GM23338 (cell line): ENCODE results near the gene WFS1. TPM values are rescaled to one million over a fixed set of nuclear protein-coding genes. Genes with fewer than 3 reads are reported as not detected.

ENCODE experiments used
- ATAC-seq: fragments of 200-7000 bp; cut with Tn5 transposase; 3 replicates; pipeline ENCODE4 v1.9.1; 2020
- DNase-seq: peaks from one replicate; pipeline ENCODE4 v3.0.0-alpha.2; 2015; ENCODE audit warnings: low spot score
- H2AFZ ChIP-seq: fragments of 200-600 bp; sonication (generic); 2 replicates; pipeline ENCODE4 v1.8.0; 2016; ENCODE audit warnings: antibody characterized with exemption, mild to moderate bottlenecking, moderate library complexity
- H3F3A ChIP-seq: fragments of 200-600 bp; sonication (generic); replicated peaks from 2 replicates; pipeline ENCODE4 v1.8.0; 2017; ENCODE audit warnings: antibody characterized with exemption, mixed run types, low read depth
- H3K27ac ChIP-seq: fragments of 200-600 bp; sonication (generic); 2 replicates; pipeline ENCODE4 v1.6.1; 2016; ENCODE audit warnings: low read depth
- H3K27me3 ChIP-seq: fragments of 200-600 bp; sonication (generic); 2 replicates; pipeline ENCODE4 v1.8.0; 2016; ENCODE audit warnings: mild to moderate bottlenecking, mixed run types, moderate library complexity; ENCODE audit not compliant: insufficient read depth
- H3K36me3 ChIP-seq: fragments of 200-600 bp; sonication (generic); 2 replicates; pipeline ENCODE4 v1.8.0; 2016; ENCODE audit warnings: mild to moderate bottlenecking; ENCODE audit not compliant: insufficient read depth
- H3K4me1 ChIP-seq: fragments of 200-600 bp; sonication (generic); 2 replicates; pipeline ENCODE4 v1.8.0; 2016; ENCODE audit warnings: mild to moderate bottlenecking, moderate library complexity; ENCODE audit not compliant: insufficient read depth
- H3K4me2 ChIP-seq: fragments of 200-600 bp; sonication (generic); 2 replicates; pipeline ENCODE4 v1.7.1; 2017; ENCODE audit warnings: mixed run types
- H3K4me3 ChIP-seq: fragments of 200-600 bp; sonication (generic); 2 replicates; pipeline ENCODE4 v1.6.1; 2016; ENCODE audit warnings: mixed run types
- H3K79me2 ChIP-seq: fragments of 200-600 bp; sonication (generic); replicated peaks from 2 replicates; pipeline ENCODE4 v1.8.0; 2017; ENCODE audit warnings: mild to moderate bottlenecking; ENCODE audit not compliant: insufficient read depth
- H3K9me2 ChIP-seq: fragments of 200-600 bp; sonication (generic); 2 replicates; pipeline ENCODE4 v1.8.0; 2017; ENCODE audit not compliant: insufficient read depth
- H4K20me1 ChIP-seq: fragments of 200-600 bp; sonication (generic); replicated peaks from 2 replicates; pipeline ENCODE4 v1.8.0; 2017; ENCODE audit warnings: mild to moderate bottlenecking; ENCODE audit not compliant: insufficient read depth
- H3K27ac Mint-ChIP-seq: 2 replicates; pipeline ENCODE4 v1.8.0; 2020; ENCODE audit warnings: inconsistent platforms, mild to moderate bottlenecking, moderate library complexity, mixed read lengths
- H3K27me3 Mint-ChIP-seq: 3 replicates; pipeline ENCODE4 v1.8.0; 2022; ENCODE audit warnings: low read depth, mild to moderate bottlenecking, moderate library complexity, mixed read lengths, inconsistent platforms; ENCODE audit not compliant: insufficient read depth, poor library complexity
- H3K36me3 Mint-ChIP-seq: 3 replicates; pipeline ENCODE4 v1.8.0; 2021; ENCODE audit warnings: low read depth, mild to moderate bottlenecking, inconsistent platforms, moderate library complexity, mixed read lengths
- H3K4me1 Mint-ChIP-seq: 3 replicates; pipeline ENCODE4 v1.8.0; 2020; ENCODE audit warnings: mild to moderate bottlenecking, inconsistent platforms, mixed read lengths
- H3K4me3 Mint-ChIP-seq: 3 replicates; pipeline ENCODE4 v1.8.0; 2021; ENCODE audit warnings: moderate library complexity, mild to moderate bottlenecking, inconsistent platforms, mixed read lengths
- H3K9me3 Mint-ChIP-seq: 3 replicates; pipeline ENCODE4 v1.8.0; 2020; ENCODE audit warnings: moderate library complexity, mild to moderate bottlenecking, inconsistent platforms, mixed read lengths
- CREB1 ChIP-seq: fragments of 250-450 bp; sonication (Bioruptor Pico); IDR thresholded peaks from 2 replicates; pipeline ENCODE4 v1.5.0; 2020; ENCODE audit warnings: low read depth, mild to moderate bottlenecking, moderate library complexity
- EZH2phosphoT487 ChIP-seq: fragments of 200-600 bp; sonication (generic); IDR thresholded peaks from one replicate; pipeline ENCODE4 v1.8.1; 2018; ENCODE audit warnings: antibody characterized with exemption; ENCODE audit not compliant: unreplicated experiment
- JUNB ChIP-seq: IDR thresholded peaks from one replicate; pipeline ENCODE4 v1.6.1; 2016; ENCODE audit warnings: antibody characterized with exemption; ENCODE audit not compliant: unreplicated experiment
- ZNF114 ChIP-seq: fragments of 250-450 bp; sonication (Bioruptor Pico); IDR thresholded peaks from 2 replicates; pipeline ENCODE4 v1.5.0; 2020; ENCODE audit warnings: mild to moderate bottlenecking, moderate library complexity
- ZNF331 ChIP-seq: fragments of 250-450 bp; sonication (Bioruptor Pico); IDR thresholded peaks from 2 replicates; pipeline ENCODE4 v1.5.0; 2020; ENCODE audit warnings: low read depth, mild to moderate bottlenecking, moderate library complexity
- polyA plus RNA-seq: library from polyadenylated mRNA; unstranded; fragments of >200 nt; fragmentation: Nextera tagmentation; extraction: Ambion mirVana; gene quantifications from 2 replicates; pipeline ENCODE4 v1.2.1, GENCODE V29; 2016
- total RNA-seq: library from RNA; depleted of rRNA; stranded (reverse); fragments of >200 nt; shearing (Covaris generic); gene quantifications from 2 replicates; pipeline ENCODE4 v1.2.3, GENCODE V29; 2014
- TF ChIP-seq, protein P1 (sequence below): fragments of 250-450 bp; sonication (Bioruptor Pico); IDR thresholded peaks from 2 replicates; pipeline ENCODE4 v1.5.0; 2020; ENCODE audit warnings: mild to moderate bottlenecking, moderate library complexity

Gene WFS1
- total and polyA plus RNA-seq, 2 experiments from 2014 or later: 24.7 to 45.4 TPM

DNA sequence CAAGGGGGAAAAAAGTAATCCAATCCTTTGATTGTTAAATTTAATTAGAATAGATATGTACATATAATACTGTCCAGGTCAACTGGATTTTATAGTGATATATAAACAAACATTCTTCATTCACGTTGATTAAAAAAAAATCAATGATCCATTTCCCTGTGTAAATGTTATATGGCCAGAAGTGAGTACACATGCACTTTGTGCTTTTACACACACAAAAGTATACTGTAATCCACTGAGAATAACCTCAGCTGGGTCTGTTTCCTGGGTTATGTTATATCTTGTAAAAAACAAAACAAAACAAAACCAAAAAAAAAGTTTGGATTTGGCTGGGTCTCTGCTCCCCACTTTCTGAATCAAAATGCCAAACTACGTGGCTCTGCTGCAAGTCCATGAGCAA is 51.7 kb downstream of the WFS1 start (continued):
- TF ChIP-seq, protein P1, sequence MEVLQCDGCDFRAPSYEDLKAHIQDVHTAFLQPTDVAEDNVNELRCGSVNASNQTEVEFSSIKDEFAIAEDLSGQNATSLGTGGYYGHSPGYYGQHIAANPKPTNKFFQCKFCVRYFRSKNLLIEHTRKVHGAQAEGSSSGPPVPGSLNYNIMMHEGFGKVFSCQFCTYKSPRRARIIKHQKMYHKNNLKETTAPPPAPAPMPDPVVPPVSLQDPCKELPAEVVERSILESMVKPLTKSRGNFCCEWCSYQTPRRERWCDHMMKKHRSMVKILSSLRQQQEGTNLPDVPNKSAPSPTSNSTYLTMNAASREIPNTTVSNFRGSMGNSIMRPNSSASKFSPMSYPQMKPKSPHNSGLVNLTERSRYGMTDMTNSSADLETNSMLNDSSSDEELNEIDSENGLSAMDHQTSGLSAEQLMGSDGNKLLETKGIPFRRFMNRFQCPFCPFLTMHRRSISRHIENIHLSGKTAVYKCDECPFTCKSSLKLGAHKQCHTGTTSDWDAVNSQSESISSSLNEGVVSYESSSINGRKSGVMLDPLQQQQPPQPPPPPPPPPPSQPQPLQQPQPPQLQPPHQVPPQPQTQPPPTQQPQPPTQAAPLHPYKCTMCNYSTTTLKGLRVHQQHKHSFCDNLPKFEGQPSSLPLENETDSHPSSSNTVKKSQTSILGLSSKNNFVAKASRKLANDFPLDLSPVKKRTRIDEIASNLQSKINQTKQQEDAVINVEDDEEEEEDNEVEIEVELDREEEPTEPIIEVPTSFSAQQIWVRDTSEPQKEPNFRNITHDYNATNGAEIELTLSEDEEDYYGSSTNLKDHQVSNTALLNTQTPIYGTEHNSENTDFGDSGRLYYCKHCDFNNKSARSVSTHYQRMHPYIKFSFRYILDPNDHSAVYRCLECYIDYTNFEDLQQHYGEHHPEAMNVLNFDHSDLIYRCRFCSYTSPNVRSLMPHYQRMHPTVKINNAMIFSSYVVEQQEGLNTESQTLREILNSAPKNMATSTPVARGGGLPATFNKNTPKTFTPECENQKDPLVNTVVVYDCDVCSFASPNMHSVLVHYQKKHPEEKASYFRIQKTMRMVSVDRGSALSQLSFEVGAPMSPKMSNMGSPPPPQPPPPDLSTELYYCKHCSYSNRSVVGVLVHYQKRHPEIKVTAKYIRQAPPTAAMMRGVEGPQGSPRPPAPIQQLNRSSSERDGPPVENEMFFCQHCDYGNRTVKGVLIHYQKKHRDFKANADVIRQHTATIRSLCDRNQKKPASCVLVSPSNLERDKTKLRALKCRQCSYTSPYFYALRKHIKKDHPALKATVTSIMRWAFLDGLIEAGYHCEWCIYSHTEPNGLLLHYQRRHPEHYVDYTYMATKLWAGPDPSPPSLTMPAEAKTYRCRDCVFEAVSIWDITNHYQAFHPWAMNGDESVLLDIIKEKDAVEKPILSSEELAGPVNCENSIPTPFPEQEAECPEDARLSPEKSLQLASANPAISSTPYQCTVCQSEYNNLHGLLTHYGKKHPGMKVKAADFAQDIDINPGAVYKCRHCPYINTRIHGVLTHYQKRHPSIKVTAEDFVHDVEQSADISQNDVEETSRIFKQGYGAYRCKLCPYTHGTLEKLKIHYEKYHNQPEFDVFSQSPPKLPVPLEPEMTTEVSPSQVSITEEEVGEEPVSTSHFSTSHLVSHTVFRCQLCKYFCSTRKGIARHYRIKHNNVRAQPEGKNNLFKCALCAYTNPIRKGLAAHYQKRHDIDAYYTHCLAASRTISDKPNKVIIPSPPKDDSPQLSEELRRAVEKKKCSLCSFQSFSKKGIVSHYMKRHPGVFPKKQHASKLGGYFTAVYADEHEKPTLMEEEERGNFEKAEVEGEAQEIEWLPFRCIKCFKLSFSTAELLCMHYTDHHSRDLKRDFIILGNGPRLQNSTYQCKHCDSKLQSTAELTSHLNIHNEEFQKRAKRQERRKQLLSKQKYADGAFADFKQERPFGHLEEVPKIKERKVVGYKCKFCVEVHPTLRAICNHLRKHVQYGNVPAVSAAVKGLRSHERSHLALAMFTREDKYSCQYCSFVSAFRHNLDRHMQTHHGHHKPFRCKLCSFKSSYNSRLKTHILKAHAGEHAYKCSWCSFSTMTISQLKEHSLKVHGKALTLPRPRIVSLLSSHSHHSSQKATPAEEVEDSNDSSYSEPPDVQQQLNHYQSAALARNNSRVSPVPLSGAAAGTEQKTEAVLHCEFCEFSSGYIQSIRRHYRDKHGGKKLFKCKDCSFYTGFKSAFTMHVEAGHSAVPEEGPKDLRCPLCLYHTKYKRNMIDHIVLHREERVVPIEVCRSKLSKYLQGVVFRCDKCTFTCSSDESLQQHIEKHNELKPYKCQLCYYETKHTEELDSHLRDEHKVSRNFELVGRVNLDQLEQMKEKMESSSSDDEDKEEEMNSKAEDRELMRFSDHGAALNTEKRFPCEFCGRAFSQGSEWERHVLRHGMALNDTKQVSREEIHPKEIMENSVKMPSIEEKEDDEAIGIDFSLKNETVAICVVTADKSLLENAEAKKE (CRISPR knock-in tag): no peak

DNA sequence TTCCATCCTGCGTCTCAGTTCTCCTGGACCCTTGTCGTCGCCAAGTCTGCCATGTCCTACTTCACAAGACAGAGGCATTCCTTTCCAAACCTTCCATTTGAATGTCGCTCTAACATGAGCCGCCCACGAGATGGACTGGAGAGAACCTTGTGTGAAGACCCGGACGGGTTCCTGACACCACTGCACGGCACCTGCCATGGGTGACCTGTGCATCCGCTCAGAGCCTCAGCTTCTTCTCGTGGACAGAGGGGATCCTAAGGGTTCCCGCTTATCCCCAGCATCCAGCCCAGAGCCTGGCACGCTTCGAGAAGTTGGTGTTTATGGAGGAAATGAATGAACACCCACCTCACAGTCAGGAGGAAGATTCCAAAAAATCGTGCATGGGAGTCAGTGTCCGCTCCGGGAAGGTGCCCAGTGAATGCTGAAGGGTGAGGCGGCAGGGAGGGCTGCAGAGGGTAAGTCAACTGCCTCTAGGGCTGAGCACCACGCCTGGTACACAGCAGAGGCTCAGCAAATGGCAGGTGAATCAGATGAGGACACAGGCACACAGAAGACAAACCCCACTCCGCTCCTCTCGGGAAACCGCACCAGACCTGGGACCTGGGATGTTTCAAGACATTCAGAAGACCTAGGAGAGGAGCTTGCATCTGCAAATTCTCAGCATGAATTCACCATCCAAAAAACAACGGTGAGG is 52.6 kb downstream of the WFS1 start:
- no peak for ATAC-seq
- H3K27me3 ChIP-seq: no peaks in the 10 kb centered on the region
- H3F3A ChIP-seq: no peaks in the 10 kb centered on the region
- Mint-ChIP-seq H3K27ac (no peak overlapping the region), H3K36me3 (no peaks in the 10 kb centered on the region), H3K27me3 (peaks cover 14% of the 10 kb centered on the region), H3K4me1 (peaks cover 4% of the 10 kb centered on the region; the same call in 2 of the 3 replicates), H3K4me3 (no peak overlapping the region), H3K9me3 (peaks cover 5% of the 10 kb centered on the region; the same call in 2 of the 3 replicates)
- no peaks in the 10 kb centered on the region for H4K20me1 ChIP-seq
- no peaks in the 10 kb centered on the region for H3K4me1 ChIP-seq
- no peaks in the 10 kb centered on the region for H3K9me2 ChIP-seq
- no peaks in the 10 kb centered on the region for H3K36me3 ChIP-seq
- H3K4me3 ChIP-seq: no peak overlapping the region
- no peak overlapping the region for H3K4me2 ChIP-seq
- no peak overlapping the region for H3K27ac ChIP-seq
- no peak for DNase-seq
- TF ChIP-seq, protein P1 (CRISPR knock-in tag): no peak
- no peak for TF ChIP-seq ZNF331
- no peak for TF ChIP-seq JUNB
- TF ChIP-seq CREB1 (CRISPR knock-in tag): no peak
- no peak for TF ChIP-seq ZNF114 (CRISPR knock-in tag)
- TF ChIP-seq EZH2phosphoT487: no peak
- no peaks in the 10 kb centered on the region for H3K79me2 ChIP-seq
- H2AFZ ChIP-seq: no peak overlapping the region
